CD4-positive, alpha-beta T cell (primary cell): ENCODE results near the gene KRTAP5-5. TPM values are rescaled to one million over a fixed set of nuclear protein-coding genes. Genes with fewer than 3 reads are reported as not detected.
"Not testable (repeated sequence)": the region's sequence is repeated elsewhere in the genome, so short reads cannot be mapped to it uniquely, and the experiment has no call there.

Experiments used
- ATAC-seq: fragments of 200-7000 bp; cut with Tn5 transposase; one replicate; pipeline ENCODE4 v1.10.0; 2022; ENCODE audit warnings: mild to moderate bottlenecking; ENCODE audit not compliant: poor library complexity
- CTCF ChIA-PET: fragments of 350-600 bp; sonication (Branson Sonifier 250); formaldehyde crosslinking; loops from one replicate; lab custom pipeline; 2021; ENCODE audit warnings: antibody characterized with exemption, inconsistent platforms; lab: Charles Lee
- POLR2A ChIA-PET: fragments of 350-600 bp; sonication (Branson Sonifier 250); formaldehyde crosslinking; loops from one replicate; lab custom pipeline; 2021; ENCODE audit warnings: antibody characterized with exemption, inconsistent platforms; lab: Charles Lee
- DNase-seq, 14 experiments: peaks; one replicate each; pipeline ENCODE4 v3.0.0-alpha.2; 2013 to 2020; ENCODE audit warnings: mixed read lengths in 2 of 14
- H3K27ac ChIP-seq, 2 donors: one replicate each; pipeline versions ENCODE4 v1.5.1 to v1.7.0; 2013; ENCODE audit warnings: low read length in 2 of 2, low read depth in 1 of 2, mild to moderate bottlenecking in 1 of 2
- H3K27me3 ChIP-seq, 2 experiments: 1 replicate in 1 of 2; 2 replicates in 1 of 2; pipeline versions ENCODE4 v1.6.1 to v1.7.0; 2013; ENCODE audit warnings: low read length in 2 of 2, control low read depth in 1 of 2, mild to moderate bottlenecking in 1 of 2, moderate library complexity in 1 of 2; ENCODE audit not compliant: insufficient read depth in 2 of 2, control insufficient read depth in 1 of 2
- H3K36me3 ChIP-seq: one replicate; pipeline ENCODE4 v1.6.1; 2013; ENCODE audit warnings: low read length, control low read depth; ENCODE audit not compliant: insufficient read depth
- H3K4me1 ChIP-seq: one replicate; pipeline ENCODE4 v1.6.1; 2013; ENCODE audit warnings: low read length, control low read depth; ENCODE audit not compliant: insufficient read depth
- H3K4me3 ChIP-seq: one replicate; pipeline ENCODE4 v1.5.1; 2013; ENCODE audit warnings: mild to moderate bottlenecking, low read length, moderate library complexity
- H3K9me3 ChIP-seq, 2 experiments: 1 replicate in 1 of 2; 2 replicates in 1 of 2; pipeline versions ENCODE4 v1.6.1 to v1.7.0; 2013; ENCODE audit warnings: low read length in 2 of 2, mild to moderate bottlenecking in 2 of 2, control low read depth in 1 of 2, moderate library complexity in 1 of 2; ENCODE audit not compliant: control insufficient read depth in 1 of 2, insufficient read depth in 1 of 2
- H3K27ac Mint-ChIP-seq: one replicate; pipeline ENCODE4 v1.8.0; 2020; ENCODE audit warnings: mixed read lengths
- H3K27me3 Mint-ChIP-seq: one replicate; pipeline ENCODE4 v1.8.0; 2021; ENCODE audit warnings: mixed read lengths
- H3K36me3 Mint-ChIP-seq: one replicate; pipeline ENCODE4 v1.8.0; 2021; ENCODE audit warnings: low read depth, mixed read lengths
- H3K4me1 Mint-ChIP-seq: one replicate; pipeline ENCODE4 v1.8.0; 2021; ENCODE audit warnings: low read depth, mixed read lengths
- H3K4me3 Mint-ChIP-seq: one replicate; pipeline ENCODE4 v1.8.0; 2020; ENCODE audit warnings: mild to moderate bottlenecking, mixed read lengths
- H3K9me3 Mint-ChIP-seq: one replicate; pipeline ENCODE4 v1.8.0; 2020; ENCODE audit warnings: mixed read lengths
- CTCF ChIP-seq: fragments of 200-600 bp; IDR thresholded peaks from one replicate; pipeline ENCODE4 v1.8.0; 2022; ENCODE audit warnings: antibody characterized with exemption, mild to moderate bottlenecking
- intact Hi-C, 2 experiments: fragments of 100-400 bp; cut with DNase I in 1 of 2; cut with micrococcal nuclease in 1 of 2; formaldehyde crosslinking; loops; one replicate each; pipeline versions ENCODE4 v1.15.1 to v1.9.0; 2023 to 2025; cut with DNase I, micrococcal nuclease
- total RNA-seq, 174 experiments: library from RNA in 2 of 174; stranded (reverse) in 2 of 174; gene quantifications; one replicate each; pipeline ENCODE4 v1.2.3 and lab custom pipeline; 2021 to 2026

KRTAP5-5 gene
- total RNA-seq, 2 experiments from 2014 or later, result not detected

DNA sequence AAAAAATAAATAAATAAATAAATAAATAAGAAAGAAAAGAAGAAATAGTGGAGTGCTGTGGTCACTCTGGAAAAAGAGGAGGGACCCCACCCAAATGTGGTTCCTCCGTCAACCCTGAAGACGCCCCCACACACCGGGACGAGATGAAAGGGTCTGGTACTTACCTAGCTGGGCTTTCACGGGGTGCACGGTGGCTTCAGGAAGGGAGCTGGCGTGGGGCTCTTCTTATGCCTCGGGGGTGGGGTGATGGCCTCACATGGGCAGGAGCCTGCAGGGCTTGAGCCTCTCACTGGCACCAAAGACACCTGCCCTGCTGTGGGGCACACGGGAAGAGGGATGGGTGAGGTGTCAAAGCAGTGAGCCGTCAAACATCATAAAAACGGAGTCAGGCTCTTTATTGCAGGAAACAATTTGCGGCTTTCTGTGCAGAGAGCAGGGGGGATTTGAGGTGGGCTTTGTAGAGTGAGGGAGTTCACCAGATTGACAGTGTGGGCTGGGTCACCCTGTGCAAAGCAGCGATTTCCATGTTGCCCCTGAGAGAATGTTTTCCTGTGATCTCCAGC is 39.4 kb downstream of the KRTAP5-5 start:
- intact Hi-C loops, result no loop called here
- ATAC-seq, result no peak

DNA sequence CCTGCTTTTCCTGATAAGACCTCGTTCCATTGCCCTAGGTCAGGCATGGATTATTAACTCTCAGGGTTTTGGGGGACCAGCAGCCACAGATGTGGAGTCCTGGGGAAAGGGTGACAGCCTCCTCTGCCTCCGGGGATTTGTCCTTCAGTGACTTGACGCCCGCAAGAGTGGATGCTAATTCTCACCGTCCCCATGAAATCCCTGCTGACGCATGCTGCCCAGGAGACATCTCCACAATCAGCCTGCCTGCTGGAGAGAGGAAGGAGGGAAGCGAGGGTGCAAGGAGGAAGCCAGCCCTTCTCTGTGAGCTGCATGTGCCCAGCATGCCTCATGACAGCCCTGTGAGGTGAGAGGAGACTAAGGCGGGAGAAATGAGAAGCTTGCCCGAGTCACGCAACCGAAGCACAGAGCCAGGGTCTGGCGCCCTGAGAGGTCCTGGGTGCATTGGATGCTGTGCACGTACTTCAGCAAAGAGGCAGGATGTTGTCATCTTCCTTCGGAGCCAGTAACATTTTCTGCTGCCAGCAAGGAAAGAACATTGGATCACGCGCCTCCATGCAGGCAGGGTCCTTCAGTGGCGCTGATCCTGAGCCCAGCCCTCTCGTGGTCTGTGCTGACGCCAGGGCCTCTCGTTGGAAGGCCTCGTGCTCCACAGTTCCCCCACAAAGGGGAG is 40.1 kb downstream of the KRTAP5-5 start:
- H3K4me3 ChIP-seq, result no peak overlapping the region
- H3K27me3 Mint-ChIP-seq, result peaks cover 20% of the 10 kb centered on the region
- no peaks in the 10 kb centered on the region for H3K9me3 Mint-ChIP-seq
- H3K27ac Mint-ChIP-seq, result no peak overlapping the region
- POLR2A ChIA-PET, result no interaction called here
- H3K36me3 ChIP-seq, result no peaks in the 10 kb centered on the region
- no peaks in the 10 kb centered on the region for H3K4me1 ChIP-seq
- peaks cover 0 to 9% of the 10 kb centered on the region in 2 experiments for H3K9me3 ChIP-seq
- peaks cover 7 to 22% of the 10 kb centered on the region in 2 experiments for H3K27me3 ChIP-seq
- TF ChIP-seq CTCF, result no peak
- CTCF ChIA-PET, result no interaction called here
- H3K27ac ChIP-seq, result no peak overlapping the region
- ATAC-seq, result no peak
- no peaks in the 10 kb centered on the region for H3K4me1 Mint-ChIP-seq
- DNase-seq, result no peak
- intact Hi-C loops, result no loop called here
- no peaks in the 10 kb centered on the region for H3K36me3 Mint-ChIP-seq
- H3K4me3 Mint-ChIP-seq, result no peak overlapping the region

More for the DNA sequence above, 39.4 kb downstream of the KRTAP5-5 start:
- peaks cover 20% of the 10 kb centered on the region for H3K27me3 Mint-ChIP-seq
- no peaks in the 10 kb centered on the region for H3K9me3 Mint-ChIP-seq
- ChIA-PET POLR2A (no interaction called here), CTCF (no interaction called here)
- no peak overlapping the region for H3K4me3 Mint-ChIP-seq
- H3K27ac ChIP-seq, result no peak overlapping the region
- H3K27ac Mint-ChIP-seq, result no peak overlapping the region
- no peaks in the 10 kb centered on the region for H3K36me3 Mint-ChIP-seq
- no peaks in the 10 kb centered on the region for H3K36me3 ChIP-seq
- no peak for TF ChIP-seq CTCF
- DNase-seq, result no peak
- no peaks in the 10 kb centered on the region for H3K4me1 Mint-ChIP-seq
- no peak overlapping the region for H3K4me3 ChIP-seq
- peaks cover 7 to 19% of the 10 kb centered on the region in 2 experiments for H3K27me3 ChIP-seq
- peaks cover 0 to 9% of the 10 kb centered on the region in 2 experiments for H3K9me3 ChIP-seq
- H3K4me1 ChIP-seq, result no peaks in the 10 kb centered on the region

- H3K4me1 ChIP-seq, H3K9me3 ChIP-seq, H3K4me3 Mint-ChIP-seq, H3K27ac ChIP-seq, CTCF ChIA-PET, H3K9me3 Mint-ChIP-seq, H3K36me3 Mint-ChIP-seq, H3K27ac Mint-ChIP-seq, POLR2A ChIA-PET, H3K36me3 ChIP-seq, H3K4me3 ChIP-seq, H3K4me1 Mint-ChIP-seq, intact Hi-C loops, ATAC-seq: not testable (repeated sequence)
- DNase-seq, result peak in 1 of 14 experiments; percentile 18
- H3K27me3 Mint-ChIP-seq, result peaks cover 27% of the 10 kb centered on the region
- peaks cover 7 to 30% of the 10 kb centered on the region in 2 experiments for H3K27me3 ChIP-seq
Observed at GRCh38 chr11:1670457-1670856, 40.9 kb downstream of the KRTAP5-5 start.
